Activated naive CD8-positive, alpha-beta T cell (primary cell): ENCODE measurements around the gene SPATS2L.
"Not testable (repeated sequence)": the region's sequence is repeated elsewhere in the genome, so short reads cannot be mapped to it uniquely, and the experiment has no call there.

ENCODE experiments used
- H3K27ac Mint-ChIP-seq: one replicate; pipeline ENCODE4 v1.8.0; 2021; ENCODE audit warnings: mixed read lengths
- H3K27me3 Mint-ChIP-seq: one replicate; pipeline ENCODE4 v1.8.0; 2021; ENCODE audit warnings: mixed read lengths
- H3K36me3 Mint-ChIP-seq: one replicate; pipeline ENCODE4 v1.8.0; 2021; ENCODE audit warnings: mixed read lengths
- H3K4me1 Mint-ChIP-seq: one replicate; pipeline ENCODE4 v1.8.0; 2021; ENCODE audit warnings: low read depth, mixed read lengths
- H3K4me3 Mint-ChIP-seq: one replicate; pipeline ENCODE4 v1.8.0; 2021; ENCODE audit warnings: mild to moderate bottlenecking, mixed read lengths
- H3K9me3 Mint-ChIP-seq: one replicate; pipeline ENCODE4 v1.8.0; 2021; ENCODE audit warnings: low read depth, mixed read lengths

Gene SPATS2L

DNA sequence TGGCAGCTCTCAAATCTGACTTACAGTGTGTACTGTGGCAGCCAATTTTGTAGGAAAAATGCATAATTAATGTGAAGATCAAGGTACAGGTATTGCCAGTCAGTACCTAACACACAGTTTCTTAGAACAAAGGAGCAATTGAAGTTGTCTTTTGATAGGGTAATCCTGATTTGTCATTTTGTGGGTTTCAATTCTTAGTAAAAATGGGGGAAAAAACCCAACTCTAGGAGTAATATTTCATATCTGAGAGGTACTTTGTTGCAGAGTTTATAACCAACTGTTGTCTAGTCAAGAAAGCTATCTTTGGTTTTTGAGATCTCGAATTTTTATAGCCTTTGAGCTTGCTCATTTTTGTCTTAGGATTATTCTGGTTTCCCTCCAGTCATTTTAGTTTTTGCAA, 16.1 kb downstream of the SPATS2L start:
- Mint-ChIP-seq H3K4me3 (no peak overlapping the region), H3K27ac (no peak overlapping the region)

GRCh38 chr2:200324362-200324761, 17.9 kb downstream of the SPATS2L start:
- no peak overlapping the region for H3K27ac Mint-ChIP-seq
- H3K9me3 Mint-ChIP-seq, result no peaks in the 10 kb centered on the region
- peaks cover 3% of the 10 kb centered on the region for H3K27me3 Mint-ChIP-seq
- peaks cover 2% of the 10 kb centered on the region for H3K4me1 Mint-ChIP-seq
- no peak overlapping the region for H3K4me3 Mint-ChIP-seq
- no peaks in the 10 kb centered on the region for H3K36me3 Mint-ChIP-seq

More for the DNA sequence above, 16.1 kb downstream of the SPATS2L start:
- H3K9me3 Mint-ChIP-seq, result no peaks in the 10 kb centered on the region
- H3K4me1 Mint-ChIP-seq, result peaks cover 2% of the 10 kb centered on the region
- no peaks in the 10 kb centered on the region for H3K27me3 Mint-ChIP-seq
- H3K36me3 Mint-ChIP-seq, result no peaks in the 10 kb centered on the region

DNA sequence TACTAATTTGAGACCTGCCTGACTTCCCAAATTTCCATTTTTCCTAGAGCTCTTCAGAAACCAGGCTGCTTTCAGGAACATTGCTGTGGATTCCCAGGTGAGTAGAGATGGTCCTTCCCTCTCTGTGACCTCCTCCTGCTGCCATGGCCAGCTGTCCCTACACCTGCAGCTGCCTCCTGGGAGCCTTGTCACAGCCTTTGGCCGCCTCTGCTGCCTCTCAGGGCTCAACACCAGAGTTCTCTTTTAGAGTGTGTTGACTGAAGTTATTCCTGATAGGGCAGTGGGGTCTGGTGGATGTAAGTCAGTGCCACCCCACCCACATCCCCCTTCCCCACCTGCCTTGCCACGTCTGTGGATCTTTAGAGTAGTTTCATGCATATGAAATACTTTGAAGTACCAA, 22.9 kb downstream of the SPATS2L start:
- Mint-ChIP-seq H3K4me3 (no peak overlapping the region), H3K27me3 (peaks cover 3% of the 10 kb centered on the region), H3K4me1 (no peaks in the 10 kb centered on the region), H3K9me3 (no peaks in the 10 kb centered on the region), H3K27ac (no peak overlapping the region), H3K36me3 (no peaks in the 10 kb centered on the region)

DNA sequence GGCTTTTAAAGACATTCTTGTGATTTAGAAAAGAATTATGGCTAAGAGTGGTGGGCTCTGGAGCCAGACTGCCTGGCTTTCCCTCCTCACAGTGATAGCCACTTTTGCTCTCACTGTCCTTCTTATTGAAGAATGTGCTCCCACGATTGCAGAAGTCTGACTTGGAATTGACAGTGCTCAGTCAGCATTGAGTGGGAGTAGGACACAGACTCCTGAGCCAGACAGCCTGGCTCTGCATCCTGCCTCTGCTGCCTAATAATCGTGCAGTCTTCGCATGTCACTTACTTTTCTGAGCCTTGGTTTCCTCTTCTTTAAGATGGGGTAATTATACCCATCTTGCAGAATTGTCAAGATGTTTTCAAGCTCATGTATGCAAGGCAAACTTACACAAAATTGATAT, 23.3 kb downstream of the SPATS2L start:
- H3K27me3 Mint-ChIP-seq, result peaks cover 3% of the 10 kb centered on the region
- H3K4me1 Mint-ChIP-seq, result no peaks in the 10 kb centered on the region
- H3K36me3 Mint-ChIP-seq, result no peaks in the 10 kb centered on the region
- no peak overlapping the region for H3K27ac Mint-ChIP-seq
- no peaks in the 10 kb centered on the region for H3K9me3 Mint-ChIP-seq
- no peak overlapping the region for H3K4me3 Mint-ChIP-seq

GRCh38 chr2:200330351-200331060, 24.0 kb downstream of the SPATS2L start:
- Mint-ChIP-seq H3K9me3 (no peaks in the 10 kb centered on the region), H3K36me3 (no peaks in the 10 kb centered on the region), H3K4me1 (no peaks in the 10 kb centered on the region)

GRCh38 chr2:200331061-200331400, 24.5 kb downstream of the SPATS2L start:
- no peak overlapping the region for H3K4me3 Mint-ChIP-seq
- no peaks in the 10 kb centered on the region for H3K36me3 Mint-ChIP-seq
- H3K27ac Mint-ChIP-seq, result no peak overlapping the region
- H3K27me3 Mint-ChIP-seq, result peaks cover 3% of the 10 kb centered on the region
- no peaks in the 10 kb centered on the region for H3K4me1 Mint-ChIP-seq
- no peaks in the 10 kb centered on the region for H3K9me3 Mint-ChIP-seq

More at GRCh38 chr2:200330351-200331060, 24.0 kb downstream of the SPATS2L start:
- H3K4me3 Mint-ChIP-seq, result no peak overlapping the region
- H3K27me3 Mint-ChIP-seq, result peaks cover 3% of the 10 kb centered on the region
- no peak overlapping the region for H3K27ac Mint-ChIP-seq

- H3K36me3 Mint-ChIP-seq, result no peaks in the 10 kb centered on the region
- H3K4me3 Mint-ChIP-seq, result no peak overlapping the region
- no peaks in the 10 kb centered on the region for H3K4me1 Mint-ChIP-seq
- H3K9me3 Mint-ChIP-seq, result no peaks in the 10 kb centered on the region
- H3K27me3 Mint-ChIP-seq, result no peaks in the 10 kb centered on the region
- H3K27ac Mint-ChIP-seq, result no peak overlapping the region
Measured at GRCh38 chr2:200335657-200336056, 29.2 kb downstream of the SPATS2L start.

- no peaks in the 10 kb centered on the region for H3K4me1 Mint-ChIP-seq
- no peak overlapping the region for H3K27ac Mint-ChIP-seq
- H3K27me3 Mint-ChIP-seq, result no peaks in the 10 kb centered on the region
- H3K4me3 Mint-ChIP-seq, result no peak overlapping the region
- H3K36me3 Mint-ChIP-seq, result no peaks in the 10 kb centered on the region
- no peaks in the 10 kb centered on the region for H3K9me3 Mint-ChIP-seq
Measured at GRCh38 chr2:200336980-200337615, 30.6 kb downstream of the SPATS2L start.

GRCh38 chr2:200337621-200338020, 31.1 kb downstream of the SPATS2L start:
- Mint-ChIP-seq H3K27me3 (no peaks in the 10 kb centered on the region), H3K27ac (no peak overlapping the region), H3K4me3 (no peak overlapping the region), H3K9me3 (no peaks in the 10 kb centered on the region), H3K36me3 (no peaks in the 10 kb centered on the region), H3K4me1 (no peaks in the 10 kb centered on the region)

DNA sequence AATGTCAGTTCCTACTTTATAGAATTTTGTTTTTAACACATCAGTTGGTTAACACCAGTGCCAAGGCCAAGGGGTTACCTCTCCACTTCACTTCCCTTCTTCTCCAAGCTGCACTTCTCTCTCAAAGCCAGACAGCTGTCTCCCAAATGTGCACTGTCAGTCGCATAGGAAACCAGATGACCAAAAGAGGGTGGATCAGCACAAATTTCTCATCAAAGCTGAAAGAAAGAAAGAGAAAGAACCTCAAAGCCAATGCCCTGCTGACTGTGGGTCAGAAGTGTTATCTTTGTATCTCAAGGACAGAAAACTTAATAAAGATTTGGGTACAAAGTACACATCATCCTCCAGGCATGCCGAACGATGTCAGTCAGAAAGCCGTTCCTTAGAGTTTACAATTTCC, 32.2 kb downstream of the SPATS2L start:
- Mint-ChIP-seq H3K27me3 (no peaks in the 10 kb centered on the region), H3K4me1 (no peaks in the 10 kb centered on the region), H3K9me3 (no peaks in the 10 kb centered on the region), H3K36me3 (no peaks in the 10 kb centered on the region), H3K27ac (no peak overlapping the region), H3K4me3 (no peak overlapping the region)

DNA sequence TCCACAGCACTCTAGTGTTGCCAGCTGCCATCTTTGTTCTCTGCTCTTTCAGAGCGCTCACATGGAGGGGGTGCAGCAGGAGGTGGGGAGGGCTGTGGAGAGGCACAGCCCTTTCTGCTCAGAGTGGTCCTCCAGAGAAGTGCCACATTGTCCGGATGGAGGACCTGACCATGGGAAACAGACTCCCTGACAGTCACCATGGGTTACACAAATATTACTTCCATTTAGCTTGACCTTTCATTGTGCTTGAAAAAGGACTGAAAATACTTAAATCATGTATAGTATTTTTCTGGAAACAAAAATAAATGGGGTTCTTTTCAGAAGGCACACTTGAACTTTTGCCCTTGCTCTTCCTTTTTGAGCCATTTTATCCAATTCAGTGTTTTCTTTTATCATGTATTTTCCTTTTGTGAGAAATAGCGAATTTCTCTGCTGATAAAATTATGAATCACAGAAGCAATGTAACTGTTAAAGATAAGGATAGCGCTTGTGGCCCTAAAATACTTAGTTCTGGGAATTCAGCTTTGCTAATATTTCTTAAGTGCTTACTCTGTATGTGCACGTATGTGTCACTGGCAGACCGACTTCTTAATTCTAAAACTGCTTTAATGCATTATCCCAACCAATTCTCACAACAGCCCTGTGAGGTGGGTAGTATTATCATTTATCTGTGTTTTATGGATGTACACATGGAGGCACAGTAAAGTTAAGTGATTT, 34.2 kb downstream of the SPATS2L start:
- Mint-ChIP-seq H3K4me1 (no peaks in the 10 kb centered on the region), H3K27me3 (no peaks in the 10 kb centered on the region), H3K9me3 (no peaks in the 10 kb centered on the region), H3K36me3 (no peaks in the 10 kb centered on the region), H3K27ac (no peak overlapping the region), H3K4me3 (no peak overlapping the region)

DNA sequence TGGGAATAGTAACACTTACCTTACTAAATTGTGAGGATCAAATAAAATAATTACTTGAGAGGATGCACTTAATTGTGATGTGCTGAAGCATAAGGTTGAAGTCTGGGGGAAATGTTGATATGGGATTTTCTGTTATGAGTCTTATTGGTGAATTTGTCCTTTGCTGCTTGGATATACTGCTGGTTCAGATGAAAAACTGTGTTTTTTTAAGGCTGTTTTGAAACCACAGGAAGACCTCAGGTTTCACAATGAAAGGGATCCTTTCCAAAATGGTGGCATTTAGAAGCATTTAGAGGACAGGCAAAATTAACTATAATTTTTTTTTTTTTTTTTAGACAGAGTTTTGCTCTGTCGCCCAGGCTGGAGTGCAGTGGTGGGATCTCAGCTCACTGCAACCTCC, 34.9 kb downstream of the SPATS2L start:
- H3K27me3 Mint-ChIP-seq, result no peaks in the 10 kb centered on the region
- no peak overlapping the region for H3K27ac Mint-ChIP-seq
- H3K9me3 Mint-ChIP-seq, result no peaks in the 10 kb centered on the region

GRCh38 chr2:200342235-200342634, 35.7 kb downstream of the SPATS2L start:
- H3K9me3 Mint-ChIP-seq, result no peaks in the 10 kb centered on the region
- no peak overlapping the region for H3K27ac Mint-ChIP-seq
- H3K4me1 Mint-ChIP-seq, result no peaks in the 10 kb centered on the region
- H3K36me3 Mint-ChIP-seq, result no peaks in the 10 kb centered on the region
- H3K27me3 Mint-ChIP-seq, result no peaks in the 10 kb centered on the region
- no peak overlapping the region for H3K4me3 Mint-ChIP-seq

More for the DNA sequence above, 34.9 kb downstream of the SPATS2L start:
- no peak overlapping the region for H3K4me3 Mint-ChIP-seq
- H3K4me1 Mint-ChIP-seq, result no peaks in the 10 kb centered on the region
- H3K36me3 Mint-ChIP-seq, result no peaks in the 10 kb centered on the region

DNA sequence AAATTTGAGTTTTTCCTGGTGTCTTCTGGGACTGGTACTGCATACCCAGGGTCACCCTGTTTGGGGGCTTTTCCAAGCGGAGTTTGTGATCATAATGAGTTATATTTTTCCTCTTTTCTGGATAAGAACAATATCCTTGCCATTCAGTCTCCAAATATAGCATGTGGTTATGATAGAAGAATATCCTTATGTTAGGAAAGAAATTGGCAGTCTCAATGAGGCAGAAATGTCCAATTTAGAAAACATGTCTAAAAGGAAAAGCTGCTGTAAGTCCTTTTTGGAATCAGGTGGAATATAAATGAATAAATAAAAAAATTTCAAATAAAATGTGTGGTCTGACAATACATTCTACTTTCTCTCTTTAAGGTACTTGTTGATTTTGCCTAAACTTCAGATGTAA, 36.2 kb downstream of the SPATS2L start:
- no peak overlapping the region for H3K4me3 Mint-ChIP-seq
- no peaks in the 10 kb centered on the region for H3K36me3 Mint-ChIP-seq
- H3K27ac Mint-ChIP-seq, result no peak overlapping the region
- no peaks in the 10 kb centered on the region for H3K27me3 Mint-ChIP-seq
- no peaks in the 10 kb centered on the region for H3K4me1 Mint-ChIP-seq
- H3K9me3 Mint-ChIP-seq, result no peaks in the 10 kb centered on the region

GRCh38 chr2:200344202-200344601, 37.7 kb downstream of the SPATS2L start:
- not testable (repeated sequence) for H3K27me3 Mint-ChIP-seq, H3K27ac Mint-ChIP-seq, H3K4me3 Mint-ChIP-seq, H3K4me1 Mint-ChIP-seq, H3K36me3 Mint-ChIP-seq, H3K9me3 Mint-ChIP-seq
